Lung (tissue), 12 donors: ENCODE measurements around the gene PANK3. TPM values are rescaled to one million over a fixed set of nuclear protein-coding genes. Genes with fewer than 3 reads are reported as not detected.

Experiments used
- ATAC-seq: fragments of 200-7000 bp; cut with Tn5 transposase; one replicate; pipeline ENCODE4 v1.9.1; 2020; ENCODE audit warnings: moderate number of reproducible peaks; ENCODE audit not compliant: insufficient read depth, low FRiP score
- DNase-seq, 3 donors: peaks; one replicate each; pipeline ENCODE4 v3.0.0-alpha.2; 2013 to 2017
- H3K27ac ChIP-seq, 2 donors: one replicate each; pipeline ENCODE4 v1.5.1; 2013; ENCODE audit warnings: mild to moderate bottlenecking in 2 of 2, moderate library complexity in 2 of 2, control low read depth in 1 of 2, inconsistent platforms in 1 of 2, low read depth in 1 of 2, low read length in 1 of 2
- H3K27me3 ChIP-seq, 3 donors: one replicate each; pipeline ENCODE4 v1.5.1; 2013; ENCODE audit warnings: low read length in 2 of 3; ENCODE audit not compliant: control insufficient read depth in 3 of 3, insufficient read depth in 3 of 3
- H3K36me3 ChIP-seq, 4 donors: one replicate each; pipeline ENCODE4 v1.5.1; 2013; ENCODE audit warnings: low read length in 4 of 4, mild to moderate bottlenecking in 1 of 4, moderate library complexity in 1 of 4; ENCODE audit not compliant: control insufficient read depth in 4 of 4, insufficient read depth in 4 of 4
- H3K4me1 ChIP-seq, 5 donors: one replicate each; pipeline ENCODE4 v1.5.1; 2013; ENCODE audit warnings: low read length in 5 of 5, mild to moderate bottlenecking in 2 of 5, moderate library complexity in 1 of 5; ENCODE audit not compliant: control insufficient read depth in 5 of 5, insufficient read depth in 5 of 5
- H3K4me3 ChIP-seq: one replicate; pipeline ENCODE4 v1.5.1; 2013; ENCODE audit warnings: mild to moderate bottlenecking, control low read depth, moderate library complexity
- H3K9ac ChIP-seq, 2 donors: one replicate each; pipeline ENCODE4 v1.5.1; 2013; ENCODE audit warnings: low read length in 2 of 2, control low read depth in 1 of 2; ENCODE audit not compliant: insufficient read depth in 1 of 2
- H3K9me3 ChIP-seq, 4 donors: one replicate each; pipeline ENCODE4 v1.5.1; 2013; ENCODE audit warnings: low read length in 3 of 4, mild to moderate bottlenecking in 1 of 4, moderate library complexity in 1 of 4; ENCODE audit not compliant: control insufficient read depth in 4 of 4, insufficient read depth in 3 of 4
- CTCF ChIP-seq: IDR thresholded peaks from 2 replicates; pipeline ENCODE4 v1.5.1; 2012; ENCODE audit warnings: mild to moderate bottlenecking; ENCODE audit errors: control extremely low read depth, extremely low read depth
- WGBS, 2 donors: extraction: QIAGEN DNeasy Blood & Tissue Kit; methylation state at CpG; one replicate each; pipeline ENCODE4 v1.1.7; 2013; 5-methylcytosine and 5-hydroxymethylcytosine counted together
- polyA plus RNA-seq, 2 donors: library from polyadenylated mRNA; stranded (reverse); fragments of 200-250 nt; gene quantifications; one replicate each; pipeline ENCODE4 v1.2.1, GENCODE V29; 2013
- total RNA-seq, 2 donors: library from RNA; depleted of rRNA in 1 of 2; stranded (reverse); fragments of >200 nt in 1 of 2; gene quantifications; one replicate each; pipeline ENCODE4 v1.2.1, GENCODE V29; 2014 to 2021
- donor health status: control.
- donor health status: control.
- donor health status: Bipolar disorder and iron deficiency.
- donor health status: healthy.
- donor health status: DM: yes; HTN: yes; CAD: no.

The PANK3 gene
- total and polyA plus RNA-seq, 4 donors, result 6.4 to 71.6 (median 30.9) TPM

GRCh38 chr5:168608386-168608785, 29.2 kb upstream of the PANK3 start:
- H3K27ac ChIP-seq, result no peak overlapping the region

GRCh38 chr5:168607946-168608345, 28.8 kb upstream of the PANK3 start:
- ATAC-seq (no peak), DNase-seq (no peak)
- Histone ChIP-seq H3K4me3 (no peak overlapping the region), H3K9ac (no peak overlapping the region), H3K36me3 (no peaks in the 10 kb centered on the region), H3K4me1 (no peaks in the 10 kb centered on the region), H3K27me3 (no peaks in the 10 kb centered on the region), H3K27ac (no peak overlapping the region), H3K9me3 (peaks cover 0 to 2% (median 0%) of the 10 kb centered on the region in 4 donors)
- 83% methylated on average over 2 of the region's 2 CpGs for WGBS, 2 donors
- TF ChIP-seq CTCF, result no peak

More at GRCh38 chr5:168608386-168608785, 29.2 kb upstream of the PANK3 start:
- Histone ChIP-seq H3K27me3 (no peaks in the 10 kb centered on the region), H3K9ac (no peak overlapping the region), H3K4me1 (no peaks in the 10 kb centered on the region), H3K36me3 (no peaks in the 10 kb centered on the region), H3K9me3 (peaks cover 0 to 2% (median 0%) of the 10 kb centered on the region in 4 donors), H3K4me3 (no peak overlapping the region)
- no peak for TF ChIP-seq CTCF
- 81 to 85% methylated on average over 6 of the region's 6 CpGs for WGBS, 2 donors
- DNase-seq (no peak), ATAC-seq (no peak)

GRCh38 chr5:168606562-168606961, 27.4 kb upstream of the PANK3 start:
- H3K36me3 ChIP-seq, result no peaks in the 10 kb centered on the region
- DNase-seq, result no peak
- ATAC-seq, result no peak
- WGBS, 2 donors, result 88 to 91% methylated on average over 2 of the region's 2 CpGs
- no peak overlapping the region for H3K27ac ChIP-seq
- no peak for TF ChIP-seq CTCF
- no peaks in the 10 kb centered on the region for H3K27me3 ChIP-seq
- no peak overlapping the region for H3K4me3 ChIP-seq
- H3K4me1 ChIP-seq, result no peaks in the 10 kb centered on the region
- peaks cover 0 to 2% (median 0%) of the 10 kb centered on the region in 4 donors for H3K9me3 ChIP-seq
- H3K9ac ChIP-seq, result no peak overlapping the region

GRCh38 chr5:168604436-168604835, 25.3 kb upstream of the PANK3 start:
- no peak overlapping the region for H3K9ac ChIP-seq
- peaks cover 0 to 2% (median 0%) of the 10 kb centered on the region in 4 donors for H3K9me3 ChIP-seq
- no peak for TF ChIP-seq CTCF
- no peak for ATAC-seq
- H3K36me3 ChIP-seq, result no peaks in the 10 kb centered on the region
- no peak for DNase-seq
- no peak overlapping the region for H3K4me3 ChIP-seq
- peaks cover 0 to 6% (median 0%) of the 10 kb centered on the region in 5 donors for H3K4me1 ChIP-seq
- H3K27ac ChIP-seq, result no peak overlapping the region
- H3K27me3 ChIP-seq, result no peaks in the 10 kb centered on the region
